ENCODE data around the gene HTRA1. TPM values are rescaled to one million over a fixed set of nuclear protein-coding genes. Genes with fewer than 3 reads are reported as not detected.

HTRA1 gene
- total and polyA plus RNA-seq, 7 experiments from 2014 or later: 0.22 to 0.64 (median 0.40) TPM; not detected in 3

- peaks cover 0 to 15% of the 10 kb centered on the region in 2 donors for H3K4me1 ChIP-seq (ENCODE audit: control insufficient read depth in 2 of 2, insufficient read depth in 2 of 2, low read length in 2 of 2)
- Mint-ChIP-seq H3K9me3 (no peaks in the 10 kb centered on the region), H3K4me1 (peaks cover 0 to 10% (median 5%) of the 10 kb centered on the region in 7 donors), H3K4me3 (no peak overlapping the region), H3K27me3 (peaks cover 4 to 16% (median 7%) of the 10 kb centered on the region in 5 donors), H3K36me3 (no peaks in the 10 kb centered on the region), H3K27ac (no peak overlapping the region)
- no peak overlapping the region for H3K27ac ChIP-seq (ENCODE audit: low read depth, low read length)
- ATAC-seq (peak; percentile 45), DNase-seq (no peak)
- intact Hi-C loops (cut with micrococcal nuclease): no loop called here
- no peak overlapping the region for H3K4me3 ChIP-seq (ENCODE audit: low read length)
- H3K27me3 ChIP-seq (ENCODE audit: control insufficient read depth in 2 of 2, insufficient read depth in 2 of 2, low read length in 2 of 2): no peaks in the 10 kb centered on the region
- CTCF ChIA-PET: no interaction called here
- H3K36me3 ChIP-seq (ENCODE audit: control insufficient read depth in 2 of 3, insufficient read depth in 3 of 3, low read length in 3 of 3): no peaks in the 10 kb centered on the region
- H3K9me3 ChIP-seq (ENCODE audit: control insufficient read depth in 2 of 3, low read length in 3 of 3): no peaks in the 10 kb centered on the region
- POLR2A ChIA-PET: no interaction called here
These were observed 29.7 kb downstream of the HTRA1 start for GRCh38 chr10:122490786-122491680.

DNA sequence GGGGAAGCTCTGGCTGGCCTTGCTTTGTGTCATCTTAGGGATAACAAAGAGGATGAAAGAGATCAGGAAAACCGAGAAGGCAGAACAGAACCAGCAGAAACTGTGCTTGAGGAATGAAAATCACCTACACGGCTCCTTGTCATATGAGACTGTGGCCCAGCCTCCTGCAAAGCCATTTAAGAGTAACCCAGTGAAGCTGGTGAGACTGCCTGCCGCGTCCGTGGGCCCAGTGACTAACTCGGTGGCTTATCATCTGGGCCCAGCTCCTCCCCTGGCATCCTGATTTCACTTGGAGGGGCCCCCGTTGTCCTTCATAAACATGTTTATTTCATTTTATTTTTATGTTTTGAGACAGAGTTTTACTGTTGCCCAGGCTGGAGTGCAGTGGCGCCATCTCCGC is 30.7 kb downstream of the HTRA1 start:
- no peaks in the 10 kb centered on the region for H3K9me3 Mint-ChIP-seq
- no peaks in the 10 kb centered on the region for H3K27me3 ChIP-seq (ENCODE audit: control insufficient read depth in 2 of 2, insufficient read depth in 2 of 2, low read length in 2 of 2)
- H3K27ac Mint-ChIP-seq: no peak overlapping the region
- H3K4me3 ChIP-seq (ENCODE audit: low read length): no peak overlapping the region
- POLR2A ChIA-PET: no interaction called here
- peaks cover 0 to 15% of the 10 kb centered on the region in 2 donors for H3K4me1 ChIP-seq (ENCODE audit: control insufficient read depth in 2 of 2, insufficient read depth in 2 of 2, low read length in 2 of 2)
- DNase-seq: no peak
- no peaks in the 10 kb centered on the region for H3K9me3 ChIP-seq (ENCODE audit: control insufficient read depth in 2 of 3, low read length in 3 of 3)
- CTCF ChIA-PET: interaction anchor here (0.7 kb wide), 1 partner anchor 11 kb away, joined by 3 read pairs; no protein-coding TSS in a partner anchor
- ATAC-seq: no peak
- H3K36me3 Mint-ChIP-seq: no peaks in the 10 kb centered on the region
- intact Hi-C loops (cut with micrococcal nuclease): no loop called here
- H3K4me1 Mint-ChIP-seq: peaks cover 4 to 16% (median 11%) of the 10 kb centered on the region in 7 donors
- H3K36me3 ChIP-seq (ENCODE audit: control insufficient read depth in 2 of 3, insufficient read depth in 3 of 3, low read length in 3 of 3): no peaks in the 10 kb centered on the region
- no peak overlapping the region for H3K4me3 Mint-ChIP-seq
- peaks cover 4 to 16% (median 7%) of the 10 kb centered on the region in 5 donors for H3K27me3 Mint-ChIP-seq
- no peak overlapping the region for H3K27ac ChIP-seq (ENCODE audit: low read depth, low read length)

GRCh38 chr10:122492999-122493481 is 31.7 kb downstream of the HTRA1 start:
- Histone ChIP-seq H3K4me3 (ENCODE audit: low read length) (no peak overlapping the region), H3K9me3 (ENCODE audit: control insufficient read depth in 2 of 3, low read length in 3 of 3) (no peaks in the 10 kb centered on the region), H3K36me3 (ENCODE audit: control insufficient read depth in 2 of 3, insufficient read depth in 3 of 3, low read length in 3 of 3) (no peaks in the 10 kb centered on the region), H3K27ac (ENCODE audit: low read depth, low read length) (no peak overlapping the region), H3K27me3 (ENCODE audit: control insufficient read depth in 2 of 2, insufficient read depth in 2 of 2, low read length in 2 of 2) (no peaks in the 10 kb centered on the region), H3K4me1 (ENCODE audit: control insufficient read depth in 2 of 2, insufficient read depth in 2 of 2, low read length in 2 of 2) (peaks cover 0 to 15% of the 10 kb centered on the region in 2 donors)
- no peaks in the 10 kb centered on the region for H3K36me3 Mint-ChIP-seq
- intact Hi-C loops (cut with micrococcal nuclease): no loop called here
- DNase-seq (no peak), ATAC-seq (no peak)
- peaks cover 0 to 16% (median 4%) of the 10 kb centered on the region in 5 donors for H3K27me3 Mint-ChIP-seq
- ChIA-PET CTCF (no interaction called here), POLR2A (no interaction called here)
- no peaks in the 10 kb centered on the region for H3K9me3 Mint-ChIP-seq
- H3K4me1 Mint-ChIP-seq: peaks cover 4 to 16% (median 11%) of the 10 kb centered on the region in 7 donors
- no peak overlapping the region for H3K4me3 Mint-ChIP-seq
- H3K27ac Mint-ChIP-seq: no peak overlapping the region

DNA sequence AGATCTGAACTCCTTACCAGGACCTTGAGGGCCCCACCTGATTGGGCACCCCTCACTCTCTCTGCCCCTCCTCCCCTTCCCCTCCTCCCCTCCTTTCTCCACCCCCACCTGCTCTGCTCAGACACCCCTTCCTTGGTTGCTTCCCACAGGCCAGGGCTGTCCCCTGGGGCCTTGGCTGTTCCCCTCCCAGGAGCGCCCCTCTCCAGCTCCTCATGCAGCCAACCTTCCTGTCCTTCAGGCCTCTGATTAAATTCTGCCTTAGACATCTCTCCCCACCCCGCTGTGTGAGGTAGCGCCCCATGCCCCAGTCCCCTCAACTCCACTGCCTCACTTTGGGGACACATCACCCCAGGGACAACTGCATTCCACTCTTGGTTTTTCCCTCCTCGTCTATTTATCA is 32.4 kb downstream of the HTRA1 start:
- ATAC-seq (no peak), DNase-seq (no peak)
- no peaks in the 10 kb centered on the region for H3K9me3 ChIP-seq (ENCODE audit: control insufficient read depth in 2 of 3, low read length in 3 of 3)
- no peak overlapping the region for H3K4me3 ChIP-seq (ENCODE audit: low read length)
- Mint-ChIP-seq H3K4me3 (no peak overlapping the region), H3K36me3 (no peaks in the 10 kb centered on the region), H3K27me3 (peaks cover 0 to 14% (median 4%) of the 10 kb centered on the region in 5 donors), H3K4me1 (peaks cover 4 to 16% (median 11%) of the 10 kb centered on the region in 7 donors), H3K27ac (no peak overlapping the region), H3K9me3 (no peaks in the 10 kb centered on the region)
- no peak overlapping the region for H3K27ac ChIP-seq (ENCODE audit: low read depth, low read length)
- peaks cover 0 to 15% of the 10 kb centered on the region in 2 donors for H3K4me1 ChIP-seq (ENCODE audit: control insufficient read depth in 2 of 2, insufficient read depth in 2 of 2, low read length in 2 of 2)
- intact Hi-C loops (cut with micrococcal nuclease): no loop called here
- H3K36me3 ChIP-seq (ENCODE audit: control insufficient read depth in 2 of 3, insufficient read depth in 3 of 3, low read length in 3 of 3): no peaks in the 10 kb centered on the region
- ChIA-PET CTCF (no interaction called here), POLR2A (no interaction called here)
- no peaks in the 10 kb centered on the region for H3K27me3 ChIP-seq (ENCODE audit: control insufficient read depth in 2 of 2, insufficient read depth in 2 of 2, low read length in 2 of 2)

DNA sequence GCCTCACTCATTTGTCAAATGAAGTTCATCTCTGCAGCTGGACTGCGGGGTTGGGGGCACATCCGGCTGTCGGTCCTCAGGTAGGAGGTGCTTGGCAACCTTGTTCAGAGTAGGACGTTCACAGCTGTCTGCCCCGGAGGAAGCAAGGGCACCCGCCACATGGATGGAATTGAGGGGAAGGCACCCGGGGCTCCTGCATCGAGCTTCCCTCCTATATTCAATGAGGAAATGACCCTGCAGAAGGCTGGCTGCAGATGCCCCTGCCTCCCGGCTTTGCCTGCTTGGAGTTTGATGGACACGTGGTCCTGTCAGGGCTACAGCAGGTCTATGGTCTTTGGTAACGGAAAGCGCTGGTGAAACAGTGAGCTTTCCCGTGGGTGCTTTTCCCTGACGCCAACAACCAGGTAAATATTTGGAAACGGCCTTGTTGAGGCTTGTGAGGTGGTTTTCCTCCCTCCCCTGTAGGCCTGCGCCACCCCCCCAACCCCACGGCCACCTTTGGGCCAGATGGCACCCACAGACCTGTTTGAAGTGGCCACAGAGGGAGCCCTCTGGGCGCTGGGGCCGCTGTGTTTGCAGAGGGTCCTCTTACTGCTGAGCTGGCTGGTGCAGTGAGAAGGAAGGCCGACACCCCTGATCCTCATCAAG is 32.9 kb downstream of the HTRA1 start:
- ATAC-seq (no peak), DNase-seq (no peak)
- Mint-ChIP-seq H3K4me1 (peaks cover 4 to 16% (median 11%) of the 10 kb centered on the region in 7 donors), H3K27me3 (peaks cover 0 to 13% (median 4%) of the 10 kb centered on the region in 5 donors), H3K36me3 (no peaks in the 10 kb centered on the region), H3K27ac (no peak overlapping the region), H3K9me3 (no peaks in the 10 kb centered on the region), H3K4me3 (no peak overlapping the region)
- no peaks in the 10 kb centered on the region for H3K36me3 ChIP-seq (ENCODE audit: control insufficient read depth in 2 of 3, insufficient read depth in 3 of 3, low read length in 3 of 3)
- H3K9me3 ChIP-seq (ENCODE audit: control insufficient read depth in 2 of 3, low read length in 3 of 3): no peaks in the 10 kb centered on the region
- H3K27ac ChIP-seq (ENCODE audit: low read depth, low read length): no peak overlapping the region
- POLR2A ChIA-PET: interaction anchor here (0.5 kb wide), 1 partner anchor 521 kb away, joined by 3 read pairs; no protein-coding TSS in a partner anchor
- intact Hi-C loops (cut with micrococcal nuclease): no loop called here
- no peaks in the 10 kb centered on the region for H3K27me3 ChIP-seq (ENCODE audit: control insufficient read depth in 2 of 2, insufficient read depth in 2 of 2, low read length in 2 of 2)
- CTCF ChIA-PET: no interaction called here
- peaks cover 0 to 15% of the 10 kb centered on the region in 2 donors for H3K4me1 ChIP-seq (ENCODE audit: control insufficient read depth in 2 of 2, insufficient read depth in 2 of 2, low read length in 2 of 2)
- no peak overlapping the region for H3K4me3 ChIP-seq (ENCODE audit: low read length)

DNA sequence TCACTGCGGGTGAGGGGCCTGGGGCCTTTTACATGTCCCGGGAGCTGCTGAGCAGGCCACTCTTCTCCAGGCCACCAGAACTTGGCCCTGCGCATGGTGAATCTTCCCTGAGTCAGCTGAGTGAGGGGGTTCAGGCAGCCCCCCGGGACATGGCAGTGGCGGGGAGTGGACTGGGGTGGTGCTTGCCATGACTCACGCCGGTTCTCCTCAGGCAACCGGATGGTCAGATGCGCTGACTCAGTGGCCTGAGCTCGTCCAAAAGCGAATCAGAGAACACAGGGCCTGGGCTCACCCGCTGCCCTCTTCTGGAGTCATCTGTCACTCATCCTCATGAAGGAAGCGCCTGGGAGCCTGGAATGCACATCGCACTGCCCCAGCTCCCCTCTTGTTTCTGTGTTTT is 33.5 kb downstream of the HTRA1 start:
- peaks cover 4 to 16% (median 11%) of the 10 kb centered on the region in 7 donors for H3K4me1 Mint-ChIP-seq
- ATAC-seq: no peak
- intact Hi-C loops (cut with micrococcal nuclease): no loop called here

More for the DNA sequence above, 33.5 kb downstream of the HTRA1 start:
- H3K36me3 Mint-ChIP-seq: no peaks in the 10 kb centered on the region
- no peak for DNase-seq
- no peak overlapping the region for H3K27ac Mint-ChIP-seq
- no peaks in the 10 kb centered on the region for H3K9me3 ChIP-seq (ENCODE audit: control insufficient read depth in 2 of 3, low read length in 3 of 3)
- no peaks in the 10 kb centered on the region for H3K27me3 ChIP-seq (ENCODE audit: control insufficient read depth in 2 of 2, insufficient read depth in 2 of 2, low read length in 2 of 2)
- H3K4me3 ChIP-seq (ENCODE audit: low read length): no peak overlapping the region
- POLR2A ChIA-PET: interaction anchor here (0.5 kb wide), 1 partner anchor 522 kb away, joined by 3 read pairs; no protein-coding TSS in a partner anchor
- H3K4me1 ChIP-seq (ENCODE audit: control insufficient read depth in 2 of 2, insufficient read depth in 2 of 2, low read length in 2 of 2): peaks cover 0 to 15% of the 10 kb centered on the region in 2 donors
- H3K4me3 Mint-ChIP-seq: no peak overlapping the region
- peaks cover 0 to 15% (median 4%) of the 10 kb centered on the region in 5 donors for H3K27me3 Mint-ChIP-seq
- H3K9me3 Mint-ChIP-seq: no peaks in the 10 kb centered on the region
- CTCF ChIA-PET: no interaction called here
- no peak overlapping the region for H3K27ac ChIP-seq (ENCODE audit: low read depth, low read length)
- no peaks in the 10 kb centered on the region for H3K36me3 ChIP-seq (ENCODE audit: control insufficient read depth in 2 of 3, insufficient read depth in 3 of 3, low read length in 3 of 3)

Data from naive thymus-derived CD4-positive, alpha-beta T cell (primary cell).